IMR-90 (cell line): ENCODE measurements around the gene PRDM10. TPM values are rescaled to one million over a fixed set of nuclear protein-coding genes. Genes with fewer than 3 reads are reported as not detected.

Source experiments
- ATAC-seq: fragments of 200-7000 bp; cut with Tn5 transposase; 2 replicates; pipeline ENCODE4 v1.9.1; 2020; ENCODE audit warnings: low read depth, mild to moderate bottlenecking, moderate library complexity
- BruUV-seq: library from RNA; stranded (reverse); fragments of 400-500 nt; replicated peaks from 2 replicates; lab custom pipeline; 2021; lab: Mats Ljungman, UMichigan
- CTCF ChIA-PET: fragments of 300-600 bp; formaldehyde crosslinking; extraction: SDS; loops from one replicate; lab custom pipeline; 2021; ENCODE audit warnings: antibody characterized with exemption; lab: Yijun Ruan, JAX
- POLR2A ChIA-PET: fragments of 300-600 bp; sonication (Branson Sonifier 250); formaldehyde crosslinking; loops from one replicate; lab custom pipeline; 2022; ENCODE audit warnings: antibody characterized with exemption; ENCODE audit not compliant: unreplicated experiment; lab: Charles Lee
- DNase-seq: peaks from one replicate; pipeline ENCODE4 v3.0.0; 2013
- H2AFZ ChIP-seq: replicated peaks from 2 replicates; pipeline ENCODE3; 2013; ENCODE audit warnings: low read length, mild to moderate bottlenecking; ENCODE audit not compliant: poor library complexity
- H2AK5ac ChIP-seq: 2 replicates; pipeline ENCODE4 v1.6.1; 2013; ENCODE audit warnings: low read depth, low read length, inconsistent platforms
- H2AK9ac ChIP-seq: replicated peaks from 2 replicates; pipeline ENCODE3; 2013; ENCODE audit warnings: mild to moderate bottlenecking, low read depth, low read length, moderate library complexity; ENCODE audit not compliant: poor library complexity
- H2BK120ac ChIP-seq: 2 replicates; pipeline ENCODE4 v1.6.1; 2013; ENCODE audit warnings: low read depth, low read length, inconsistent platforms
- H2BK15ac ChIP-seq: 3 replicates; pipeline ENCODE4 v1.6.1; 2013; ENCODE audit warnings: low read depth, low read length, inconsistent platforms
- H2BK20ac ChIP-seq: 2 replicates; pipeline ENCODE4 v1.6.1; 2013; ENCODE audit warnings: low read depth, mild to moderate bottlenecking, inconsistent platforms, low read length, moderate library complexity
- H2BK5ac ChIP-seq: 2 replicates; pipeline ENCODE4 v1.6.1; 2013; ENCODE audit warnings: mild to moderate bottlenecking, low read depth, low read length, inconsistent platforms; ENCODE audit not compliant: poor library complexity, severe bottlenecking
- H3K14ac ChIP-seq: replicated peaks from 2 replicates; pipeline ENCODE4 v1.6.1; 2013; ENCODE audit warnings: low read depth, low read length, inconsistent platforms
- H3K18ac ChIP-seq: 2 replicates; pipeline ENCODE4 v1.6.1; 2013; ENCODE audit warnings: low read depth, low read length, control low read depth
- H3K23ac ChIP-seq: 2 replicates; pipeline ENCODE4 v1.6.1; 2013; ENCODE audit warnings: low read depth, low read length, inconsistent platforms
- H3K27ac ChIP-seq: 2 replicates; pipeline ENCODE4 v1.5.1; 2013; ENCODE audit warnings: mild to moderate bottlenecking, control low read depth, low read length; ENCODE audit not compliant: insufficient read depth
- H3K27me3 ChIP-seq: 2 replicates; pipeline ENCODE4 v1.6.1; 2013; ENCODE audit warnings: low read length; ENCODE audit not compliant: control insufficient read depth, insufficient read depth
- H3K36me3 ChIP-seq: 2 replicates; pipeline ENCODE4 v1.6.1; 2013; ENCODE audit warnings: low read length, mixed read lengths; ENCODE audit not compliant: control insufficient read depth, insufficient read depth
- H3K4ac ChIP-seq: 2 replicates; pipeline ENCODE4 v1.6.1; 2013; ENCODE audit warnings: low read depth, low read length, inconsistent platforms
- H3K4me1 ChIP-seq: 2 replicates; pipeline ENCODE4 v1.6.1; 2013; ENCODE audit warnings: low read length, mixed read lengths; ENCODE audit not compliant: control insufficient read depth, insufficient read depth
- H3K4me2 ChIP-seq: 2 replicates; pipeline ENCODE4 v1.6.1; 2013; ENCODE audit warnings: low read depth, mild to moderate bottlenecking, control low read depth, low read length, moderate library complexity
- H3K4me3 ChIP-seq: 2 replicates; pipeline ENCODE4 v1.5.1; 2013; ENCODE audit warnings: low read depth, mild to moderate bottlenecking, control low read depth, low read length, moderate library complexity; ENCODE audit not compliant: insufficient read depth
- H3K56ac ChIP-seq: 2 replicates; pipeline ENCODE4 v1.6.1; 2013; ENCODE audit warnings: low read length, inconsistent platforms; ENCODE audit not compliant: insufficient read depth; ENCODE audit errors: extremely low read depth
- H3K79me1 ChIP-seq, 2 experiments: 2 replicates each; pipeline ENCODE4 v1.6.1; 2013; ENCODE audit warnings: low read length in 2 of 2, inconsistent platforms in 1 of 2, low read depth in 1 of 2
- H3K9ac ChIP-seq: 2 replicates; pipeline ENCODE4 v1.6.1; 2013; ENCODE audit warnings: low read depth, low read length, control low read depth
- H3K9me1 ChIP-seq: 2 replicates; pipeline ENCODE4 v1.6.1; 2013; ENCODE audit warnings: low read length, inconsistent platforms; ENCODE audit not compliant: insufficient read depth
- H3K9me3 ChIP-seq: 2 replicates; pipeline ENCODE4 v1.6.1; 2013; ENCODE audit warnings: low read length; ENCODE audit not compliant: control insufficient read depth, insufficient read depth
- H4K20me1 ChIP-seq: 2 replicates; pipeline ENCODE4 v1.6.1; 2013; ENCODE audit warnings: low read length, inconsistent platforms; ENCODE audit not compliant: insufficient read depth
- H4K5ac ChIP-seq: 2 replicates; pipeline ENCODE4 v1.6.1; 2013; ENCODE audit warnings: mild to moderate bottlenecking, low read depth, low read length, control low read depth
- H4K8ac ChIP-seq, 2 experiments: 2 replicates each; pipeline ENCODE4 v1.6.1; 2013; ENCODE audit warnings: low read depth in 2 of 2, low read length in 2 of 2, control low read depth in 1 of 2, inconsistent platforms in 1 of 2
- H4K91ac ChIP-seq: 2 replicates; pipeline ENCODE4 v1.6.1; 2013; ENCODE audit warnings: low read depth, low read length, inconsistent platforms; ENCODE audit not compliant: insufficient read depth
- CHD1 ChIP-seq: IDR thresholded peaks from 2 replicates; pipeline ENCODE4 v1.6.1; 2012; ENCODE audit warnings: low read depth, low read length, improper control_type of control experiment
- CTCF ChIP-seq: conservative IDR thresholded peaks from 2 replicates; pipeline ENCODE4 v1.5.1; 2012; ENCODE audit warnings: mild to moderate bottlenecking, low read depth, low read length, improper control_type of control experiment
- ELK1 ChIP-seq: fragments of 150-350 bp; IDR thresholded peaks from 2 replicates; pipeline ENCODE4 v1.6.1; 2016; ENCODE audit warnings: low read depth, mild to moderate bottlenecking, low read length, moderate library complexity, borderline replicate concordance
- MAFK ChIP-seq: IDR thresholded peaks from 2 replicates; pipeline ENCODE4 v1.6.1; 2012; ENCODE audit warnings: low read depth, low read length, improper control_type of control experiment
- MAZ ChIP-seq: IDR thresholded peaks from 2 replicates; pipeline ENCODE4 v1.6.1; 2012; ENCODE audit warnings: low read depth, mild to moderate bottlenecking, low read length, improper control_type of control experiment, moderate library complexity, borderline replicate concordance
- NFE2L2 ChIP-seq: fragments of 150-350 bp; IDR thresholded peaks from 2 replicates; pipeline ENCODE4 v1.6.1; 2016; ENCODE audit warnings: low read depth, mild to moderate bottlenecking, low read length
- POLR2A ChIP-seq: IDR thresholded peaks from 2 replicates; pipeline ENCODE4 v1.6.1; 2012; ENCODE audit warnings: mild to moderate bottlenecking, low read depth, low read length
- RAD21 ChIP-seq: IDR thresholded peaks from 2 replicates; pipeline ENCODE4 v1.6.1; 2012; ENCODE audit warnings: low read length, improper control_type of control experiment
- RCOR1 ChIP-seq: IDR thresholded peaks from 2 replicates; pipeline ENCODE4 v1.6.1; 2012; ENCODE audit warnings: mild to moderate bottlenecking, low read length, improper control_type of control experiment; ENCODE audit not compliant: insufficient replicate concordance
- RFX5 ChIP-seq: IDR thresholded peaks from 2 replicates; pipeline ENCODE4 v1.8.0; 2012; ENCODE audit warnings: low read depth, mild to moderate bottlenecking, low read length, moderate library complexity
- USF2 ChIP-seq: fragments of 150-350 bp; IDR thresholded peaks from 2 replicates; pipeline ENCODE4 v1.6.1; 2017; ENCODE audit warnings: mild to moderate bottlenecking, antibody characterized with exemption, low read length, low read depth
- whole genome bisulfite sequencing, 2 experiments: methylation state at CpG; one replicate each; pipeline versions ENCODE4 v1.1.5 to v1.1.7; 2013; ENCODE audit warnings: missing lambda C conversion rate in 2 of 2; ENCODE audit not compliant: insufficient read length in 1 of 2; ENCODE audit errors: extremely low coverage in 2 of 2; 5-methylcytosine and 5-hydroxymethylcytosine counted together
- dilution Hi-C: fragments of 300-500 bp; cut with HindIII; formaldehyde crosslinking; loops from one replicate; pipeline ENCODE4 v1.14.3; 2018; ENCODE audit warnings: low sequenced_read_pairs; ENCODE audit not compliant: unreplicated experiment
- in situ Hi-C: fragments of 300-500 bp; cut with MboI; formaldehyde crosslinking; loops from 3 replicates; pipeline ENCODE4 v1.14.3; 2019; ENCODE audit warnings: low sequenced_read_pairs, inconsistent platforms, mixed read lengths
- intact Hi-C: fragments of 100-400 bp; cut with micrococcal nuclease; formaldehyde crosslinking; loops from 2 replicates; pipeline ENCODE4 v1.10.0; 2022
- polyA plus RNA-seq, 3 experiments: library from polyadenylated mRNA; depleted of rRNA; stranded (reverse); fragments of >200 nt; gene quantifications; 2 replicates each; pipeline ENCODE4 v1.2.3, GENCODE V29; 2012; ENCODE audit warnings: low replicate concordance in 1 of 3
- total RNA-seq: library from RNA; depleted of rRNA; stranded (reverse); fragments of >200 nt; gene quantifications from 2 replicates; pipeline ENCODE4 v1.2.3, GENCODE V29; 2012

The PRDM10 gene
- total and polyA plus RNA-seq, 2 of the 4 experiments (the other 2 are of a cell fraction) = 3.1 to 6.5 TPM

GRCh38 chr11:129880311-129880710 lies 122.3 kb downstream of the PRDM10 start (continued):
- no peak for TF ChIP-seq CTCF
- TF ChIP-seq NFE2L2 = no peak

- H3K4me1 ChIP-seq = no peaks in the 10 kb centered on the region
- H3K4ac ChIP-seq = no peak overlapping the region
- H3K4me3 ChIP-seq = no peak overlapping the region
- POLR2A ChIA-PET = no interaction called here
- H3K14ac ChIP-seq = no peak overlapping the region
- in situ Hi-C loops = no loop called here
- peaks cover 62% of the 10 kb centered on the region for H3K36me3 ChIP-seq
- 17% methylated on average over 2 of the region's 7 CpGs; no CpG with 5 or more reads in 1 of the 2 experiments for WGBS, 2 experiments
- H4K91ac ChIP-seq = no peak overlapping the region
- peaks cover 5% of the 10 kb centered on the region for H4K20me1 ChIP-seq
- no peak overlapping the region for H3K23ac ChIP-seq
- H2AK5ac ChIP-seq = no peak overlapping the region
- intact Hi-C loops = no loop called here
- H2BK5ac ChIP-seq = no peak overlapping the region
- H3K27ac ChIP-seq = no peak overlapping the region
- no peaks in the 10 kb centered on the region for H3K79me1 ChIP-seq
- no peak overlapping the region for H2AFZ ChIP-seq
- dilution Hi-C loops = no loop called here
- ATAC-seq = no peak
- CTCF ChIA-PET = no interaction called here
- no peak for DNase-seq
- H4K5ac ChIP-seq = no peak overlapping the region
- no peak overlapping the region for H4K8ac ChIP-seq
- H3K18ac ChIP-seq = no peak overlapping the region
- no TSS peak for BruUV-seq
- H3K56ac ChIP-seq = no peak overlapping the region
- no peak overlapping the region for H2BK15ac ChIP-seq
- H3K9me3 ChIP-seq = no peaks in the 10 kb centered on the region
- no peak overlapping the region for H3K9ac ChIP-seq
- no peak overlapping the region for H3K4me2 ChIP-seq
- no peak overlapping the region for H2BK20ac ChIP-seq
- H2AK9ac ChIP-seq = no peak overlapping the region
- peaks cover 7% of the 10 kb centered on the region; the same call in 1 of the 2 replicates for H3K9me1 ChIP-seq
- no peaks in the 10 kb centered on the region for H3K27me3 ChIP-seq
- H2BK120ac ChIP-seq = no peak overlapping the region
- TF ChIP-seq MAFK (no peak), NFE2L2 (no peak), POLR2A (no peak), ELK1 (no peak), MAZ (no peak), RFX5 (no peak), USF2 (no peak), CHD1 (no peak), RAD21 (no peak), CTCF (no peak), RCOR1 (no peak)
Observed at GRCh38 chr11:129871914-129872313, 130.7 kb downstream of the PRDM10 start.
